ENCODE results near the gene BAIAP3. TPM values are rescaled to one million over a fixed set of nuclear protein-coding genes. Genes with fewer than 3 reads are reported as not detected.

Gene BAIAP3
- total and polyA plus RNA-seq, 10 of the 15 experiments (the other 5 are each of a cell fraction or from before 2014, with no cell fraction given) = 0.03 to 0.56 (median 0.17) TPM; not detected in 3

- Histone ChIP-seq H3K79me2 (ENCODE audit: control insufficient read depth, insufficient read depth, low read length) (no peaks in the 10 kb centered on the region), H3K27me3 (replicated peaks in 1 of 2; ENCODE audit: control insufficient read depth in 2 of 2, insufficient read depth in 2 of 2, low read length in 1 of 2) (no peaks in the 10 kb centered on the region), H2AFZ (ENCODE audit: control insufficient read depth, low read depth, low read length) (no peak overlapping the region), H3K4me3 (no peak overlapping the region), H3K27ac (ENCODE audit: control insufficient read depth, insufficient read depth) (no peak overlapping the region), H3K4me2 (ENCODE audit: control insufficient read depth, insufficient read depth) (no peak overlapping the region), H3K9ac (ENCODE audit: control insufficient read depth, insufficient read depth, low read length) (no peak overlapping the region), H3K4me1 (ENCODE audit: control insufficient read depth, insufficient read depth, low read length) (peaks cover 9% of the 10 kb centered on the region), H4K20me1 (ENCODE audit: control insufficient read depth, insufficient read depth) (no peaks in the 10 kb centered on the region), H3K9me3 (replicated peaks; ENCODE audit: control insufficient read depth, insufficient read depth, low read length) (no peaks in the 10 kb centered on the region), H3K36me3 (ENCODE audit: control insufficient read depth in 2 of 2, insufficient read depth in 2 of 2, low read length in 1 of 2) (no peaks in the 10 kb centered on the region)
- TF ChIP-seq, protein P1, sequence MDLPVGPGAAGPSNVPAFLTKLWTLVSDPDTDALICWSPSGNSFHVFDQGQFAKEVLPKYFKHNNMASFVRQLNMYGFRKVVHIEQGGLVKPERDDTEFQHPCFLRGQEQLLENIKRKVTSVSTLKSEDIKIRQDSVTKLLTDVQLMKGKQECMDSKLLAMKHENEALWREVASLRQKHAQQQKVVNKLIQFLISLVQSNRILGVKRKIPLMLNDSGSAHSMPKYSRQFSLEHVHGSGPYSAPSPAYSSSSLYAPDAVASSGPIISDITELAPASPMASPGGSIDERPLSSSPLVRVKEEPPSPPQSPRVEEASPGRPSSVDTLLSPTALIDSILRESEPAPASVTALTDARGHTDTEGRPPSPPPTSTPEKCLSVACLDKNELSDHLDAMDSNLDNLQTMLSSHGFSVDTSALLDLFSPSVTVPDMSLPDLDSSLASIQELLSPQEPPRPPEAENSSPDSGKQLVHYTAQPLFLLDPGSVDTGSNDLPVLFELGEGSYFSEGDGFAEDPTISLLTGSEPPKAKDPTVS (IDR thresholded peaks at IDR 0.05; ENCODE audit: low read depth, low read length) = no peak
- TF ChIP-seq SMC3 (IDR thresholded peaks at IDR 0.05; ENCODE audit: borderline replicate concordance, low read length) (no peak), NRF1 (conservative IDR thresholded peaks at IDR 0.05; ENCODE audit: low read depth, low read length) (no peak), BACH1 (IDR thresholded peaks at IDR 0.05; ENCODE audit: borderline replicate concordance) (no peak), TARDBP (IDR thresholded peaks at IDR 0.05; ENCODE audit: borderline replicate concordance) (no peak), RCOR1 (conservative IDR thresholded peaks at IDR 0.05; ENCODE audit: low read depth, low read length) (no peak), RBBP5 (conservative IDR thresholded peaks at IDR 0.05) (no peak), MYB (IDR thresholded peaks at IDR 0.05; ENCODE audit: borderline replicate concordance, low read depth, low read length) (no peak), PAX8 (IDR thresholded peaks at IDR 0.05) (no peak), MXI1 (IDR thresholded peaks at IDR 0.05; ENCODE audit: low read depth, low read length) (no peak), NR2F1 (conservative IDR thresholded peaks at IDR 0.05) (no peak), NR2C1 (IDR thresholded peaks at IDR 0.05) (no peak), ATF7 (IDR thresholded peaks at IDR 0.05; ENCODE audit: low read depth) (no peak), EZH2 (IDR thresholded peaks at IDR 0.05; ENCODE audit: borderline replicate concordance, control insufficient read depth, low read depth, low read length) (no peak), FOXM1 (IDR thresholded peaks at IDR 0.05; ENCODE audit: low read depth, low read length) (no peak), BCLAF1 (IDR thresholded peaks at IDR 0.05) (no peak)
- in situ Hi-C loops (cut with MboI) = no loop called here
- ChIA-PET POLR2A (no interaction called here), SMC1A (ENCODE audit: uncharacterized antibody, unreplicated experiment) (no interaction called here), RAD21 (ENCODE audit: unreplicated experiment) (no interaction called here), CTCF (no interaction called here)
- FAIRE-seq (no peak), DNase-seq (ENCODE audit: low read depth, low spot score) (no peak), ATAC-seq (no peak)
- 55% methylated on average over 29 of the region's 31 CpGs for WGBS (ENCODE audit: insufficient coverage, insufficient replicate concordance, low lambda C conversion rate, missing lambda C conversion rate)
- intact Hi-C loops (cut with micrococcal nuclease; ENCODE audit: unreplicated experiment) = no loop called here
- no TSS peak for BruUV-seq (replicated peaks)
Measured at GRCh38 chr16:1299012-1299867, 34.2 kb upstream of the BAIAP3 start.
